ENCODE data around the gene ZCCHC14. TPM values are rescaled to one million over a fixed set of nuclear protein-coding genes. Genes with fewer than 3 reads are reported as not detected.
"Not testable (repeated sequence)": the region's sequence is repeated elsewhere in the genome, so short reads cannot be mapped to it uniquely, and the experiment has no call there.

The ZCCHC14 gene
- total RNA-seq, 2 donors from 2014 or later, result 24.5 to 24.6 TPM

DNA sequence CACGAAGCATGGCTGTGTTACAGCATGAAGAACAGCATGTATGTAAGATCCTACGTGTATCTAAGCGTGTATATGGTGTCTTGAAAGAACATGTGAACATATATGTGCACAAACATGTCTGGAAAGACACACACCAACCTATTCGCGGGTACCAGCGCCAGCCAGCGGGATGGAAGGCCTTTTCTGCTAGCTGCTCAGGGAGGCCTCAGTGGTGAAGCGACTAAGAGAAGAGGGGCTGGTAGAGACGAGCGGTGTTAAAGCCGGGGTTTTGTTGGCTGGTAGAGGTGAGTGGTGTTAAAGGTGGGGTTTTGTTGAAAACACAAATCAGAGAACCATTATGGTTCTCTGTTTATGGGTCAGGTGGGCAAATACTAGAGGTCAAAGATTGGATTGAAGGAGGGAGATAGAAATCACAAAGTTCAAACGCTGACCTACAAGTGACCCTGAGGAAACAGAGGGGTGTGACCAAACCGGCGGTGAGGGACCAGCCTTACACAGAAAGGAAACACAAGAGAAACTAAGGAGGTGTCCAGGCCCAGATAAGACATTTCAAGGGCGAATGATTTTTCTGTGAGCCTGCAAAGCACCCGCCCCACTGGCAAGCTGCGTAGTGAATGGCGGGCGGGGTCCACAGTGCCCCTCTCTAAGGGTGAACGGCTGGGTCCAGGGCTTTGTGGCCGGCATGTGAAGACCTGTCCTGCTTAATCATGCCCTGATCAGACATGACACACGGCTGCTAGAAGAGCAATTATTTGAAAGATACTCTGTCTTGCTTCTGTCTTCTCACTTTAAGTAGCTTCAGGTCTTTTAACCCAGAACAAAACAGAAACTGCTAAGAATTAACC lies 8.1 kb downstream of the ZCCHC14 start:
- TF ChIP-seq, protein P1, sequence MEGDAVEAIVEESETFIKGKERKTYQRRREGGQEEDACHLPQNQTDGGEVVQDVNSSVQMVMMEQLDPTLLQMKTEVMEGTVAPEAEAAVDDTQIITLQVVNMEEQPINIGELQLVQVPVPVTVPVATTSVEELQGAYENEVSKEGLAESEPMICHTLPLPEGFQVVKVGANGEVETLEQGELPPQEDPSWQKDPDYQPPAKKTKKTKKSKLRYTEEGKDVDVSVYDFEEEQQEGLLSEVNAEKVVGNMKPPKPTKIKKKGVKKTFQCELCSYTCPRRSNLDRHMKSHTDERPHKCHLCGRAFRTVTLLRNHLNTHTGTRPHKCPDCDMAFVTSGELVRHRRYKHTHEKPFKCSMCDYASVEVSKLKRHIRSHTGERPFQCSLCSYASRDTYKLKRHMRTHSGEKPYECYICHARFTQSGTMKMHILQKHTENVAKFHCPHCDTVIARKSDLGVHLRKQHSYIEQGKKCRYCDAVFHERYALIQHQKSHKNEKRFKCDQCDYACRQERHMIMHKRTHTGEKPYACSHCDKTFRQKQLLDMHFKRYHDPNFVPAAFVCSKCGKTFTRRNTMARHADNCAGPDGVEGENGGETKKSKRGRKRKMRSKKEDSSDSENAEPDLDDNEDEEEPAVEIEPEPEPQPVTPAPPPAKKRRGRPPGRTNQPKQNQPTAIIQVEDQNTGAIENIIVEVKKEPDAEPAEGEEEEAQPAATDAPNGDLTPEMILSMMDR (IDR thresholded peaks at IDR 0.05), result no peak
- Histone ChIP-seq H3K27me3 (no peaks in the 10 kb centered on the region), H3K27ac (no peak overlapping the region), H3K9me3 (no peaks in the 10 kb centered on the region), H3K4me3 (no peak overlapping the region), H3K4me1 (peaks cover 20% of the 10 kb centered on the region), H3K36me3 (no peaks in the 10 kb centered on the region), H3K9ac (ENCODE audit: low read depth in 2 of 2, low read length in 2 of 2) (no peak overlapping the region)
- DNase-seq, result no peak
- intact Hi-C loops (cut with DNase I), result no loop called here

DNA sequence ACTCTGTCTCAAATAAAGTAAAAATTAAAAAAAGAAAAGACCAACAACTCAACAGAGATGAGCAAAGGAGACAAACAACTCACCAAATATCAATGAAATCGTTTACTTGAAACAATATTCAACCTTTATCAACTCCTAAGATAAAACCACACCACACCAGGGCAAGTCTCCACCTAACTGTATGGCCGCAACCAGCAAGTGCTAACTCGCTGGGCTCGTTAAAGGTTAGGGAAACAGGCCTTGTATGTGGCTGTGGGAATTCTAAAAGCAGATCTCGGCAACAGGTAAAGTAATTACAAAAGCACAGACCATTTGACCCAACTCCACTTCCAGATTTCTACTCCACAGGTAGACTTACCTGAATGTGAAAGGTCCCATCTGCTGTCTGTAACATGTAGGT lies 9.3 kb downstream of the ZCCHC14 start:
- DNase-seq, result no peak
- no peaks in the 10 kb centered on the region for H3K27me3 ChIP-seq
- H3K27ac ChIP-seq, result no peak overlapping the region
- H3K9me3 ChIP-seq, result no peaks in the 10 kb centered on the region
- no peak overlapping the region for H3K4me3 ChIP-seq
- intact Hi-C loops (cut with DNase I), result no loop called here
- H3K9ac ChIP-seq (ENCODE audit: low read depth in 2 of 2, low read length in 2 of 2), result peak overlapping the region in 1 of 2 donors; percentile 12
- no peaks in the 10 kb centered on the region for H3K36me3 ChIP-seq
- TF ChIP-seq, protein P1 (IDR thresholded peaks at IDR 0.05), result no peak
- peaks cover 16% of the 10 kb centered on the region for H3K4me1 ChIP-seq

DNA sequence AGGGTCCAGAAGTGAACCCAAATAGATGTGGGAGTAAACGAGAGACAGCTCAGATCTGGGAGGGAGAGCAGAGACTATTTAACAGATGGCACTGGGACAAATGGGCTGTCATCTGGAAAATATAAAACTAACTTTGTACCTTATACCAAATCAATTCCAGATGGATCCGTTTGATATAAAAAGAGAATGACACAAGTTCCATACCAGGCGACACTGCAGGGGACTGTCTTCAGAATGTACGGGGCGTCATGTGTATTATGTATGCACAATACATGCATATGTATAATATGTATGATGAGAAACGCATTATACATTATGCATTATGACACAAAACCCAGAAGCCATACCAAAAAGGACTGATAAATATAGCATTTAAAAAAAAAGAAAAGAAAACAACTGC lies 10.2 kb downstream of the ZCCHC14 start:
- H3K27me3 ChIP-seq; H3K9ac ChIP-seq (ENCODE audit: low read depth in 2 of 2, low read length in 2 of 2); H3K27ac ChIP-seq; H3K4me3 ChIP-seq; H3K9me3 ChIP-seq; DNase-seq; intact Hi-C loops (cut with DNase I); H3K36me3 ChIP-seq: not testable (repeated sequence)
- peaks cover 15% of the 10 kb centered on the region for H3K4me1 ChIP-seq

DNA sequence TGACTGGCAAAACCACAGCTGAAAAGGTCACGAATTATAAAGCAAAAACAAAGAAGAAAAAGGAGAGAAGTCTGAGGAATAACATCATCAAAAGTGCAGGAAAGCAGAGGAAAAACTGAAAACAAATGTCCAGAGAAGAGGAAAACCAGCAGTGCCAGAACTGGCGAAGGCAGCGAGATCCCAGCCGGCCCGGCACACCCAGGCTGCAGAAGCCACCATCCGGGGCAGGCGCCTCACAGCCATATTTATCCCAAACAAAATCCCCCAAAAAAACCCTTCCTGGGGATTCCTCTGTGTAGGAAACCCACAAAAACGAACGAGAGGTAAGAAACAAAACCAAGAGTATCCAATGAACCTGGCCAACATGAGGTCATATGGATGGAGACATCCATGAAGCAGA lies 10.6 kb downstream of the ZCCHC14 start:
- H3K4me3 ChIP-seq, result no peak overlapping the region
- H3K9me3 ChIP-seq, result no peaks in the 10 kb centered on the region
- H3K4me1 ChIP-seq, result peaks cover 15% of the 10 kb centered on the region
- no peak overlapping the region for H3K27ac ChIP-seq
- intact Hi-C loops (cut with DNase I), result no loop called here
- TF ChIP-seq, protein P1 (IDR thresholded peaks at IDR 0.05), result no peak
- H3K9ac ChIP-seq (ENCODE audit: low read depth in 2 of 2, low read length in 2 of 2), result no peak overlapping the region
- H3K27me3 ChIP-seq, result no peaks in the 10 kb centered on the region
- H3K36me3 ChIP-seq, result no peaks in the 10 kb centered on the region
- DNase-seq, result no peak

DNA sequence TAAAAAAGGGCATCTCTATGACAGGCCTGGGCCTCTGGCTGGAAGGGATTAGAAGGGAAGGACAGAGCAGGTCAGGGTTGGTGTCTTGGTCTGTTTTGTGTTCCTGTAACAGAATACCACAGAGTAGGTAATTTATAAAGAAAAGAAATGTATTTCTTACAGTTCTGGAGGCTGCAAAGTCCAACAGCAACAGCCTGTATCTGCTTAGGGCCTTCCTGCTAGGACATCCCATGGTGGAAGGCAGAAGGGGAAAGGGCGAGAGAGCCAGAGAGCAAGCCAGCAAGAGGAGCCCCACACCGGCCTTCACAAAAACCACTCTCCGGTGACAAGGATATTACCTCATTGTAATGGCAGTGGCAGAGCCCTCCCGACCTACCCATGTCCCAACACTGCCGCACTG lies 11.1 kb downstream of the ZCCHC14 start:
- H3K4me1 ChIP-seq, result peaks cover 10% of the 10 kb centered on the region
- H3K9ac ChIP-seq (ENCODE audit: low read depth in 2 of 2, low read length in 2 of 2); H3K27ac ChIP-seq; H3K9me3 ChIP-seq; H3K36me3 ChIP-seq; H3K4me3 ChIP-seq; H3K27me3 ChIP-seq; DNase-seq; intact Hi-C loops (cut with DNase I): not testable (repeated sequence)

DNA sequence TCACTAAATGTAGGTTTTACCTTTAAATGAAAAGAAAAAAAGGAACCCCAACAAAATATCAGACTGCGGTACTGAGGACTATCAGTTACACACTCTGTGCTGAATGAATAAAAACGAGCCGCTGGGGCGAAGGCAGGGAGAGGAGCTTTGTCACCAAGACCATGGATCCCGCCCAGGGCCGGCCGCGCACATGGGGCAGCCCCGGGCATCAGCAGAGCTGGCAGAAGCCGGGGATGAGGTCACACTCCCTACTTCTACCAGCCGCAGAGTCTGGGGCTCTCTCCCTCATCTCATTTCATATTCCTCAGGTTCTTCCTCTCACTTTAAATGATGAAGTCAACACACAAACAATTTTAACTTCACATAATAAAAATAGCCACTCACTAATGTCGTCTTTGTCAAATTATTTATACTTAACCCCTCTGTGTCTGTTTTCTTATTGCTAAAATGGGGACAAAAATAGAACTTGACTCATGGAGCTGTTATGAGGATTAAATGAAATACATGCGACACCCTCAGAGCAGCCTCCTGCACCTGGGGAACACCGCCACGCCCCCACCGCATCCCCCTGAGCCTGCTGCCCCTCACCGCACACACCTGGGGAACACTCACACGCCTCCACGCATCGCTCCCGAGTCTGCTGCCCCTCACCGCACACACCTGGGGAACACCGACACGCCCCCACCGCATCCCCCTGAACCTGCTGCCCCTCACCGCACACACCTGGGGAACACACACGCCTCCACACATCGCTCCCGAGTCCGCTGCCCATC lies 15.4 kb downstream of the ZCCHC14 start:
- intact Hi-C loops (cut with DNase I); H3K4me3 ChIP-seq; H3K9ac ChIP-seq (ENCODE audit: low read depth in 2 of 2, low read length in 2 of 2); DNase-seq; H3K27me3 ChIP-seq; H3K9me3 ChIP-seq; H3K4me1 ChIP-seq; H3K36me3 ChIP-seq; H3K27ac ChIP-seq: not testable (repeated sequence)

DNA sequence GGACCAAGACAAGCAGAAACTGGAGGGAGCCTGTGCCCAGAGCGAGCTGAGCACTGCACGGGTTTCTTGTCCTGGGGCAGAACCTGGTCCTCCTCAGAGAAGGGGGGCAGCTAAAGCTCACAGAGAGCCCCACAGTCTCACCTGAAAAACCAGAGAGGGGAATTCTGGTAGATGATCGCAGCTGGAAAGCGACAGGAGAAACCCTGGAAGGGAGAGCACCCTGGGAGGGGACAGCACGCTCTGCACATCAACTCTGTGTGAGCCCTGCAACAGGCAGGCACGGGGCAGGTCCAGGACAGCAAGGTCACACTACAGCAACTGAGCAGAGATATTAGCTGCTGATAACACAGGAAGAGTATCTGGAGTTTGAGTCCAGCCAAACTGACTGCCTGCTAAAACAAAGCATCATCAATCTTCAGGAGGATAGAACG lies 18.2 kb downstream of the ZCCHC14 start:
- no peak overlapping the region for H3K27ac ChIP-seq
- H3K36me3 ChIP-seq, result no peaks in the 10 kb centered on the region
- H3K9ac ChIP-seq (ENCODE audit: low read depth in 2 of 2, low read length in 2 of 2), result no peak overlapping the region
- intact Hi-C loops (cut with DNase I), result no loop called here
- no peaks in the 10 kb centered on the region for H3K27me3 ChIP-seq
- peaks cover 16% of the 10 kb centered on the region for H3K4me1 ChIP-seq
- TF ChIP-seq, protein P1 (IDR thresholded peaks at IDR 0.05), result no peak
- no peak overlapping the region for H3K4me3 ChIP-seq
- H3K9me3 ChIP-seq, result no peaks in the 10 kb centered on the region
- DNase-seq, result no peak

Data from colonic mucosa (tissue), 4 donors.